ENCODE results near the gene PCDHGB4.

- no peak for TF ChIP-seq MAX (IDR thresholded peaks at IDR 0.05)
- TF ChIP-seq TCF12 (IDR thresholded peaks at IDR 0.05; ENCODE audit: low read depth), result no peak
- no peak for TF ChIP-seq YY1 (IDR thresholded peaks at IDR 0.05; ENCODE audit: low read depth)
- peak; percentile 43; the same call in 1 of the 2 replicates for TF ChIP-seq RAD21 (IDR thresholded peaks at IDR 0.05; ENCODE audit: low read depth)
- no peak for TF ChIP-seq TAF1 (IDR thresholded peaks at IDR 0.05; ENCODE audit: low read depth)
- no peak for TF ChIP-seq EGR1 (IDR thresholded peaks at IDR 0.05)
- no peak for TF ChIP-seq CEBPB (IDR thresholded peaks at IDR 0.05)
- TF ChIP-seq, protein P1, sequence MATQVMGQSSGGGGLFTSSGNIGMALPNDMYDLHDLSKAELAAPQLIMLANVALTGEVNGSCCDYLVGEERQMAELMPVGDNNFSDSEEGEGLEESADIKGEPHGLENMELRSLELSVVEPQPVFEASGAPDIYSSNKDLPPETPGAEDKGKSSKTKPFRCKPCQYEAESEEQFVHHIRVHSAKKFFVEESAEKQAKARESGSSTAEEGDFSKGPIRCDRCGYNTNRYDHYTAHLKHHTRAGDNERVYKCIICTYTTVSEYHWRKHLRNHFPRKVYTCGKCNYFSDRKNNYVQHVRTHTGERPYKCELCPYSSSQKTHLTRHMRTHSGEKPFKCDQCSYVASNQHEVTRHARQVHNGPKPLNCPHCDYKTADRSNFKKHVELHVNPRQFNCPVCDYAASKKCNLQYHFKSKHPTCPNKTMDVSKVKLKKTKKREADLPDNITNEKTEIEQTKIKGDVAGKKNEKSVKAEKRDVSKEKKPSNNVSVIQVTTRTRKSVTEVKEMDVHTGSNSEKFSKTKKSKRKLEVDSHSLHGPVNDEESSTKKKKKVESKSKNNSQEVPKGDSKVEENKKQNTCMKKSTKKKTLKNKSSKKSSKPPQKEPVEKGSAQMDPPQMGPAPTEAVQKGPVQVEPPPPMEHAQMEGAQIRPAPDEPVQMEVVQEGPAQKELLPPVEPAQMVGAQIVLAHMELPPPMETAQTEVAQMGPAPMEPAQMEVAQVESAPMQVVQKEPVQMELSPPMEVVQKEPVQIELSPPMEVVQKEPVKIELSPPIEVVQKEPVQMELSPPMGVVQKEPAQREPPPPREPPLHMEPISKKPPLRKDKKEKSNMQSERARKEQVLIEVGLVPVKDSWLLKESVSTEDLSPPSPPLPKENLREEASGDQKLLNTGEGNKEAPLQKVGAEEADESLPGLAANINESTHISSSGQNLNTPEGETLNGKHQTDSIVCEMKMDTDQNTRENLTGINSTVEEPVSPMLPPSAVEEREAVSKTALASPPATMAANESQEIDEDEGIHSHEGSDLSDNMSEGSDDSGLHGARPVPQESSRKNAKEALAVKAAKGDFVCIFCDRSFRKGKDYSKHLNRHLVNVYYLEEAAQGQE (IDR thresholded peaks at IDR 0.05; ENCODE audit: low read depth), result no peak
- TF ChIP-seq TEAD4 (IDR thresholded peaks at IDR 0.05), result no peak
- TF ChIP-seq ZBTB7A (IDR thresholded peaks at IDR 0.05; ENCODE audit: low read depth), result no peak
- TF ChIP-seq EP300 (IDR thresholded peaks at IDR 0.05; ENCODE audit: borderline replicate concordance), result no peak
- TF ChIP-seq NFIC (IDR thresholded peaks at IDR 0.05), result no peak
- TF ChIP-seq USF1 (IDR thresholded peaks at IDR 0.05), result no peak
- no peak for TF ChIP-seq CREB1 (IDR thresholded peaks at IDR 0.05; ENCODE audit: low read depth)
These were observed 33.5 kb downstream of the PCDHGB4 start, which contains the start of gene PCDHGA11 for GRCh38 chr5:141420855-141421488.

Measured in Ishikawa (cell line).